HG02588 (cell line): ENCODE data around the gene EMCN.
"Not testable (repeated sequence)": the region's sequence is repeated elsewhere in the genome, so short reads cannot be mapped to it uniquely, and the experiment has no call there.

Source experiments
- ATAC-seq: cut with Tn5 transposase; IDR thresholded peaks from one replicate; pipeline ENCODE4 v1.9.1; 2021; ENCODE audit warnings: mild to moderate bottlenecking, moderate library complexity; ENCODE audit not compliant: unreplicated experiment

EMCN gene

DNA sequence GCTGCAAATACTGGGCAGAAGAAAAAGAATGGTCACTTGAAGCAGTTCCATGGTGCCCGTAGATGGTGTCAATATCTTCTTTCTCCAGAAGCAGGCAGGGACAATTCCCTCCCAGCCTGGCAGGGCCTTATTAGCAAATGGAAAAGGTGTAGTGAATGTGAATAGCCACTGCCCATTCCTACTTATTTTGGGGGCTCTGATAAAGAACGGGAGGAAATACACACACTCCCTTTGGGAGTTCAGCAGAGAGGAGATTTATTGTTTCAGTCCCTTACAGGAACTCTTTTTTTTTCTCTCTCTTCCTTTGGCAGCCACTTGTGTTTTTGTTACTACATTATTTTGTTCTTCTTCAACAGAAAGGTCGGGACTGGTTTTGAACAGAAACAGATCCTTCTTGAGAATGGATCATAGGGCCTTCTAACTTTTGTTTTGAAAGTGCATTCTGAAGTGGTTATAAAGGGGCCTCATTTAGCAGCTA, at the start of gene EMCN:
EMCN (minus strand) TSS at position 159 of the 478 bp plus-strand sequence; CDS start at position 51, 108 bp downstream.
- ATAC-seq = no peak

GRCh38 chr4:100566396-100566795, 48.6 kb upstream of the EMCN start:
- no peak for ATAC-seq

DNA sequence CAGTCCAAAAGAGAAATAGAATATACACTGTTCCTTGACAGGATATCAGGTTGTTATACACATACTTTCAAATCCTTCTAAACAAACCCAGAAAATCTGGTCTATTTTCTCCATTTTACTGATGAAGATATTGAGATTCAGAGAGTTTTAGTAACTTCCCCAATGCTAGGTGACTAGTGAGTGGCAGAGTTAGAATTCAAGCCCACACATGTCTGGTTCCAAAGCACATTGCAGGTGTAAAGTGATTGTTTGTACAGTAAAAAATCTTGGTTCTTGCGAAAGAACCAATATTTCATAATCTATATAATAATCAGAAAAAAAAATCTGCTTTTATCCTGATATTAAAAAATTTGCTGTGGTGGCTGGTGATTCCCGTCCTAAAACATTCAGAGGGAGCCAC, 39.5 kb upstream of the EMCN start:
- ATAC-seq = no peak

GRCh38 chr4:100555611-100556337, 38.0 kb upstream of the EMCN start:
- ATAC-seq = no peak

DNA sequence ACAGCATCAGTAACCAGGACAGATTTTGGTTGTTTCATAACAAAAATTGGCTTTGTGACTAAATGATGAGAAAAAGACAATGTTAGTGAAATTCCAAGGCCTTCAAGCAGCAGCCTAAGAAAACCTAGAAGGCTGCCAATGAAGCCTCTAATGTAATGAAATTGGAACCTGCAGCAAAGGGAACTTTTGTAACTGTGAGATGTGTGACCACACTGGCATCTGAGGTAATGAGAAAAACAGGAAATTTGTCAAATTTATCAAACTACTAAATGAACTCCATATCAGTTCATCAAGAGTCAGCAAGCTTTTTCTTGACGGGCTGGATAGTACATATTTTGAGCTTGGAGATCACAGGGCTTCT, 30.4 kb upstream of the EMCN start:
- no peak for ATAC-seq

DNA sequence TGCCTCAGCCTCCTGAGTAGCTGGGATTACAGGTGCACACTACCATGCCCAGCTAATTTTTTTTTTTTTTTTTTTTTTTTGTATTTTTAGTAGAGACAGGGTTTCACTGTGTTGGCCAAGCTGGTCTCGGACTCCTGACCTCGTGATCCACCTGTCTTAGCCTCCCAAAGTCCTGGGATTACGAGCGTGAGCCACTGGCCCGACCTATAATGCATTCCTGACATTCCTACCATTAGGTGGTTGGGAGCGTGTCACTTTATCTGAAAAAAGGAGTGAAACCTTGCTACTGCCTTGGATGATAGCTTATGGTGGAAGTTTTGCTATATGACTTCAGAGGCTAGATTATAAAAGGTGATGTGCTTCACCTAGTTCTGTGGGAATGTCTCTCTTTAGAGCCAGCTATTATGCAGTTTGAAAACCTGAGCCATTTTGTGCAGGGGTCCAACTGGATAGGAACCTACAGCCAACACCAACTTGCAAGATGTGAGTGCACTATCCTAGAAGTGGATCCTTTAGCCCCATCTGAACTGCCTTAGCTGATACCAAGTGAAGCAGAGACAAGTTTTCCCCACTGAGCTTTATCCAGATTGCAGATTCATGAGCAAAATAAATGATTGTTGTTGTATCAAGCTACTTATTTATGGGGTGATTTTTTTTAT, 29.8 kb upstream of the EMCN start:
- no peak for ATAC-seq

DNA sequence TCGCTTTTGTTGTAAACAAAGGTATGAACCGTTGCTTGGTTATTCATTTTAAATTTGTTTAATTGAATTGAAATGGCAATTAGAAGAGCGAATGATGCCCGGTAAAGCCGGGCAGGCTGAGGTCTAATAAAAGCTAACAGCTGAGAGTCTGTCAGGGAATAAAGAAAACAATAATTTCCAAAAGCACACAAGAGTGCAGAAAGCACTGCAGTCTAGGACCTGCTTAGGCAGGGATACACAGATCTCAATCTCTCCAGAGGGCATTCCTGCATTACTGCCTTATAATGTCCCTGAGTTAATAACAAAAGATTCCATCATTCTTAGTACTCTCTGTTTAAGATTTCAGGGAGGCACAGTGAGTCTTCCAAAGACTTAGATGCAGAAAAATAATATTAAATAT, 27.6 kb upstream of the EMCN start:
- no peak for ATAC-seq

DNA sequence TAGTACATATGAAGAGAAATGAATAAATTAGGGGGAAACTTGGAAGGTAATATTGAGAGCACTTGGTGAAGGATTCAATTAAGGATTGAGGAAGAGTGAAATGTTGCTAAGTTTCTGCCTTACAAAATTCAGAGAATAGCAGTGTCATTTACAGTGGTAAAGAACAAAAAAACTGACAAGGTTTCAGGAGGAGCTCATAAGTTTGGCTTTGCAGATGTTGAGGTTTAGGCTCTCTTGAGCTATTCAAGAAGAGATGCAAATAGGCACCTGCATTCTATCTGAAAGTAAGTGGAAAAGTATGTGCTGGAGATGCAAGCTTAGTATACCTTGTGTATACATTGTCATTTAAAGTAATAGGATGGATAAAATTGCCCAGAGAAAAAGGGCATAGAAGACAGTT, 22.3 kb upstream of the EMCN start:
- no peak for ATAC-seq

DNA sequence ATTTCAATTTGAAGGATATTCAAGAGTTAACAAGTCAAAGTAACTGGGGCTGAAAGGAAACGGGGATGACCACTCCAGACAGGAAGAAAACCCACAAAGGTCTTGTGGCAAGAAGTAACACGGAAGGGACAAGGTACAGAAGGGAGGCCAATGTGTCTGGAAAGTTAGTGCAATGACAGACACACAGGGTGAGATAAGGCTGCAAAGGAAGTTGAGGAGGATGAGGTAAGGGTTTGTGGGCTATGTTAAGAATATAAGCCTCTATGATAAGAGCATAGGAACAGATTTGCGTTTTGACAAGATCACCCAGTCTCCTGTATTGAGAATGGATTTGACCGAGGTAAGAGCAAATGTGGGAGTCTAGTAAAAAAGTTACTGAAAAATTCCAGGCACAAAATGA, 21.9 kb upstream of the EMCN start:
- no peak for ATAC-seq

- no peak for ATAC-seq
Measured at GRCh38 chr4:100533741-100534140, 15.9 kb upstream of the EMCN start.

GRCh38 chr4:100530161-100530560, 12.3 kb upstream of the EMCN start:
- not testable (repeated sequence) for ATAC-seq

- ATAC-seq = no peak
Measured at GRCh38 chr4:100525686-100526085, 7.9 kb upstream of the EMCN start.

- no peak for ATAC-seq
Measured at GRCh38 chr4:100519205-100519604, 1.4 kb upstream of the EMCN start.

DNA sequence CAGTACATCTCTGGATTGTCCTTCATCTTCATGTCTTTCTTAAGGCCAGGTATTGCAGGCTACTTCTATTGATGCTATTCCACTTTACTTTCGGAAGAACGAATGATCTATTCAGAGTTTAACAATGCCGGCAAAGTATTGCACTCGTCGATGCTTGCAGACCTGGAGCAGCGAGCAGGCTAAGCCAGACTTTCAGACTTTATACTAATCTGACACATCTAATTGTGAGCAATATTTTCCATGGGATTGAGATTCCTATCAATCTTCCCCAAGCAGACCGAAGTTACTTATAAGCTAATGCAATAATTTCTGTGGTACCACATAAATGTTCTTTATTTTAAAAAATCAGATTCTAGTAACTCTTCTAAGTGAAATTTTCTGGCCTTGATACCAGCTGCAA, 1.6 kb downstream of the EMCN start:
- ATAC-seq = no peak

DNA sequence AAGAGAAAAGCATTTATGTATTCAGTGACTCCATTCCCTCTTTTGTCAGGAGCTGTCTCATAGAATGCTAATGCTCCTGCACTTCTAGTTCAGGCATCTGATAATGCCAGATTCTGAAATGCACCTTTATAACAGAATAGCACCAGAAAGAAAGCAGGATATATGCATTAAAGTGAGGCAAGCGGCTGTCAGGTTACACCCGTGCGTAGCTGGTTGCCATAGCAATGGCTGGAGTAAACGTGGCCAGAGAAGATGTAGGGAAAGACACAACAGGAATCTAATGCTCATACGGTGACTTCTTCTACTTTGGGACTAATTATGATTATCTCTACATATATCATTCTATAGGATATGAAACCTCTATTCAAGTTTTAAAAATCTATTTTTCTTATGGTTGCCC, 5.9 kb downstream of the EMCN start:
- no peak for ATAC-seq

DNA sequence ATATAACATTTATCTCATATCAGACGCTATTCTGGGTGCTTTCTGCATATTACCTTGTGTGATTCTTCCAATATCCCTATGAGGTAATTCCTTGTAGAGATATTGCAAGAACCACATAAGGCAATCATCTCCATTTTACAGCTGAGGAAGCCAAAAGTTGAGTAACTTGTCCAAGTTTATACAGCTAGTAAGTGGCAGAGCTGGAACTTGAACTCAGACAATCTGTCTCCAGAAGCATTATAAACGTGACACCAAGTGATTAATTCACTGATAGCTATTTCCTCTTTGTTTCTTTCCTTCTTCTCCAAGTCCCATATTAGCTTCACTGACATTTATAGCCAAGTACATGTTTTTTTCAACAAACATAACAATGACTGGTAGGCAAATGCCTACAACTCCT, 7.3 kb downstream of the EMCN start:
- ATAC-seq = no peak

DNA sequence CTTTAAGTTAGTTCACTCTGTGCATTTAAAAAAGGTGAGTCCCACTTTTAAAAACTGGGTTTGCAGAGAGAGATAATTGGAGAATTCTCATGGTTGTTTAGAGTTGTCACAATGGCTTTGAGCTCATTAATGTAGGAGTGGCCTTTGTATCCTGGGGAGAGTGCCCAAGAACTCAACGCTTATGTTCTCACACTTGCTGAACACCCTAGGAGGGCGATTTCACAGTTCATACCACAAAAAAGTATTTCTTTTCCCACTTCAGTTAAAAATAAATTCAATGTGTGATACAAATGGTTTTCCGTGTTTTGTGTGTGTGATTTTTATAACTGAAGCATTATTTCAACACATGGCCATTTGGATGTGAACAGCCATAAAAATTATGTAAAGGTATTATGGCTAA, 8.4 kb downstream of the EMCN start:
- no peak for ATAC-seq

GRCh38 chr4:100508691-100509090, 9.1 kb downstream of the EMCN start:
- ATAC-seq = no peak

DNA sequence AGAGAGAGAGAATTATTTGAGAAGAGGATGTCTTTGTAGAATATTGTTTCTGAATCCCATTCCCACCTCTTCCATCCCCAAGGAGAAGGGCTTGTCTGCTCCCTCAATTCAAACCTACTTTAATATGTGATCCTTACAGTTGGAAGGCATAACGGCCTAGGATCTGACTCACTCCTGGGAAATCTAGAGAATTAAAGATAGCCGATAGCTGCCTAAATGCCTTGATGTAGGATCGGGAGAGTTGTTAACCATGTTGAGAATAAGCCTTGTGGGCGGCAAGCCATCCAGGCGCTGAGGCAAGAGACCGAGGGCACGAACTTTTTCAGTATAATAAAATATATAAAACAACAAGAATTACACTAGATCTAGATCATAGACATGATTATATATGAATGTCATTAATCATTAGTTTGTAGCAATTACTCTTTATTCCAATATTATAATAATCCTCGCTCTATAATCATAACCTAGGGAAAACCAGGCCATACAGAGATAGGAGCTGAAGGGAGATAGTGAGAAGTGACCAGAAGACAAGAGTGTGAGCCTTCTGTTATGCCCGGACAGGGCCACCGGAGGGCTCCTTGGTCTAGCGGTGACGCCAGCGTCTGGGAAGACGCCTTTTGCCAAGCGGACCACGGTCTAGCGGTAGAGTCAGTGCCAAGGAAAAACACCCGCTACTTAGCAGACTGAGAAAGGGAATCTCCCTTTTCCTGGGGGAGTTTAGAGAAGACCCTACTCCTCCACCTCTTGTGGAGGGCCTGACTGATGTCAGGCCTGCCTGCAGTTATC, 13.5 kb downstream of the EMCN start:
- no peak for ATAC-seq

- no peak for ATAC-seq
Measured at GRCh38 chr4:100497791-100498190, 20.0 kb downstream of the EMCN start.

GRCh38 chr4:100495074-100495473, 22.7 kb downstream of the EMCN start:
- ATAC-seq = no peak

DNA sequence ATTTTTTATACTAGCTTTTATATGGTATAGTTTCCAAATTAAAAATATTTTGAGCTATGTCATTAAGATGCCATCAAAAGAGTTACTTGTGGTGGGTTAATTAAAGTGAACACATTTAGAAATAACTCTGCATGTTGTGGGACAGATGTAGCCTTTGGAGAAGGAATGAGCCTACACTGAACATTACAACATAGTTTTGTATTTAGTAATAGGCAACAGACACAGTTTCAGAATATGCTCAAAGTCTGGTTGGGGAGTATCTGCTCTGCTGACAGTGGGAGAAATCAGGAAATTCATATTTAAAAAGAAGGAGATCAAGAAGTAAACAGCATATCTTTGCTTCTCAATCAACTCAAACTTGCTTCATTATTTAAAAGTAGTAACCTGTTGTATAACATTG, 23.7 kb downstream of the EMCN start:
- ATAC-seq = no peak
